HG03469 (cell line): ENCODE results near the gene NDST4.
"Not testable (repeated sequence)": the region's sequence is repeated elsewhere in the genome, so short reads cannot be mapped to it uniquely, and the experiment has no call there.

Experiments
- ATAC-seq: cut with Tn5 transposase; IDR thresholded peaks from one replicate; pipeline ENCODE4 v1.9.1; 2021; ENCODE audit warnings: mild to moderate bottlenecking, moderate library complexity, moderate number of reproducible peaks; ENCODE audit not compliant: unreplicated experiment

The NDST4 gene

DNA sequence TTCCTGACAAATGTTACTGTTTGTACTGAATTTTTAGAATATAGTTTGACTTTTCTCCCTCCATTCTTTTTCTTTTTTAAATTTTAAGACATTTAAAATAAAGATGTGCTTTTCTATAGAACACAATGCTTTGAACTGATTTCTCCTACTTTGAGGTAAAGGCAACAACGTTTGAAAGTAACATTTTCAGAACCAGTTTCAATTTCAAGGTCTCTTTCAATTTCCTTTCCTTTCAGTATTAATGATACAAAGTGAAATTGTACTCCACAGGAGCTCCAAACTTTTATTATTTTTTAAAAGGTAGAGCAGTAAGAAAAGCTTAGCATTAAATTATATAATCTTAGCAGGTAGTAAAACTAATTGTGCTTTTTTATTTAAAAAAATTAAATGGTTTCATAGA, 54.9 kb downstream of the NDST4 start:
- ATAC-seq: no peak

DNA sequence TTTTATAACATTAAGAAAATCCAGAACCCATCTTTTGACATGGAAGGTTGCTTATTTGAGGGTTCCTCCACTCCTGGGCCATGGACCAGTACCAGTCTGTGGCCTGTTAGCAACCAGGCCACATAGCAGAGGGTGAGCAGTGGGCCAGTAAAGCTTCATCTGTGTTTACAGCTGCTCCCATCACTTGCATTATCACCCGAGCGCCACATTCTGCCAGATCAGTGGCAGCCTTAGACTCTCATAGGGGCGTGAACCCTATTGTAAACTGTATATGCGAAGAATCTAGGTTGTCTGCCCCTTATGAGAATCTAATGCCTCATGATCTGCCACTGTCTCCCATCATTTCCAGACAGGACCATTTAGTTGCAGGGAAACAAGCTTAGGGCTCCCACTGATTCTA, 58.6 kb downstream of the NDST4 start:
- ATAC-seq: no peak

GRCh38 chr4:115053313-115053712, 60.1 kb downstream of the NDST4 start:
- ATAC-seq: no peak

DNA sequence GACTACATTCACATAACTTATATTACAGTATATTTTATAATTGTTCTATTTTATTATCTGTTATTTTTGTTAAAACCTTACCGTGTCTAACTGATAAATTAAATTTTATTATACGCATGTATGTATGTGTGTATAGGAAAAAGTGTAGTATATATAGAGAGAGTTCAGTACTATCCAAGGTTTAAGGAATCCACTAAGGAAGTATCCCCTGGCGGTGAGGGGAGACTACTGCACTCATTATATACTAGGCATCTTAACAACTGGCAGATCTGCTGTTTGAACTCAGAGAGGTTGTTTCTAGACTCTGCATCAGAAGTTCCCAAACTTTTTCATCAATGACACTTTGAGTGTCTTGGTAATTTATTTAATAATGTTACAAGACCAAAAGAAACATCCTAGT, 70.9 kb downstream of the NDST4 start:
- ATAC-seq: no peak

DNA sequence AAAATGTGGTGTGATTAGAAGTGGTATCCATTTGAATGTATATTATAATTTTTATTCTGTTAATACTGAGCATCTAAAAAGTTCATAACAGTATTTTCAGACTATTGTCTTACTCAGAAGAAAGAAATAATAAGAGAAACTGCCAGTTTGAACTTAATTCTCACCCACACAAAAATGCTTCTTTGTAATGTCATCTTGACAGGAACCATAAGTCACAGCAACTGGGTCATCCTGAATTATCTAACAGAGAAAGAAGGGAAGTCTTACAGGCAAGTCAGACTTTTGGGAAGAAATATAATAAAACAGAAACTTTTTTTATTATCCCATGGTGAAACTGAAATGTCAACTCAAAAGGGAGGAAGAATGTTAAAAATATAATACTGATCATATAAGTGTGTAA, 83.1 kb downstream of the NDST4 start:
- ATAC-seq: no peak

- ATAC-seq: no peak
Observed at GRCh38 chr4:115028682-115029410, 84.6 kb downstream of the NDST4 start.

GRCh38 chr4:114999880-115000279, 113.5 kb downstream of the NDST4 start:
- ATAC-seq: no peak

DNA sequence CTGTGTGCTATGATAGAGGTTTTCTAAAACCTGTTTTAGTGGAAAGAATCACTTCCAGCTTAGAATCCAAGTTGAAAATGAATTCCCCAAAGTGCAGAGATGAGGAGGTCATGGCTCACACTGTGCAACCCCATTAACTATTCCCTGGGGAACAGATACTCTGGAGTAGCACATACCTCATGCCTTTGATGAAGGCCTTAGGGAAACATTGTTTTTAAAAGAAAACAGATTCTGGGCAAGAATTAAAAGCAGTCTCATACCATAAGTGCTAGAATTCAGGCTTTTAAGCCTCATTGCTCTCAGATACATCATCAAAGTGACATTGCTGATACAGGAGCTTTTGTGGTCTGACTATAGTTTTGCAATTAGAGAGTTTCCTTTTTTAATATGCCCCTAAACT, 115.1 kb downstream of the NDST4 start:
- no peak for ATAC-seq

DNA sequence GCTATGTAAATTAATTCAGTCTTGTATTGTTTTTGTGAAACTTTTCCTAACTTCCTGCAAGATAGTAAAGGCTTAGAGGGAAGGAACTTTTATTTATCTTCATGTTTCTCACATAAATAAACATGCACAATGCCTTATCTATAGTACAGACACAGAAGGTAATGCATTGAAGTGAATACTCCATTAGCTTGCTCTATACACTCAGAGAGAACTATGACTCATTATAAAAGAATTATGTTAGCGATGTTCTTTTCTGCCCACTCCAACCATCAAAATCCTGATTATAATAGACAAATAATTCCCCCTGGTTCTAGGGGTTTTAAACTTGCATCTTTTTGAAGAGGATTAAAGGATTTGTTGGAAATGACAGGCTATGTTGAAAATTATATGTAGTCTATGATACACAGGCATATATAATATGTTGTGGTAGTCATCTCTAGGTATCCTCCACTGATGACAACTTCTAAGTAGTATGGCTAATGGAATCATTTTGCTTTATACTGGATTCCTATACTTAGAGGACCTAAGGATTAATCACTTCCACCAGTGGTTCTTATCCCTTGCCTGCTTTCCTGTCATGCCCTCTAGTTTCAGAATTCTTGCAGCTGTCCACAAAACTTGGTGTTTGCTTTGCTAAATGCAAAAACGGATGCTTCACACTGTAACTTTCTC, 115.7 kb downstream of the NDST4 start:
- ATAC-seq: no peak

DNA sequence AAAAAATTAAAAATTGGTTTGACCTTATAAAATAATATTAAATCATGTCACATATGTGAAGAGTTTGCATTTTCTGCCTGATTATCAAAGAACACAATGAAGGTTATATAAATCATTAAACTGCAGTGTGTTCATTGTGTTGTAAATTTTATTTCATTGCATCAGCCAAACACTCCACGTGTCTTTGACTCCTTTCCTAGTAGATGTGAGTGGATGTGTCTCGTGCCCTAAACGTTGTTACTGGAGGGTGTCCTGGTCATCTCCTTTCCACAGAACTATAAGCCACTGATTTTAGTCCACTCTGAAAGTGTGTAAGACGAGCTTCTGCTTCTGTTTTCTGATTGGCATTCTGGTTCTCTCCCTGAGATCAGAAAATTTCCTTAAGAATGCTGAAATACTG, 127.3 kb downstream of the NDST4 start:
- ATAC-seq: no peak

DNA sequence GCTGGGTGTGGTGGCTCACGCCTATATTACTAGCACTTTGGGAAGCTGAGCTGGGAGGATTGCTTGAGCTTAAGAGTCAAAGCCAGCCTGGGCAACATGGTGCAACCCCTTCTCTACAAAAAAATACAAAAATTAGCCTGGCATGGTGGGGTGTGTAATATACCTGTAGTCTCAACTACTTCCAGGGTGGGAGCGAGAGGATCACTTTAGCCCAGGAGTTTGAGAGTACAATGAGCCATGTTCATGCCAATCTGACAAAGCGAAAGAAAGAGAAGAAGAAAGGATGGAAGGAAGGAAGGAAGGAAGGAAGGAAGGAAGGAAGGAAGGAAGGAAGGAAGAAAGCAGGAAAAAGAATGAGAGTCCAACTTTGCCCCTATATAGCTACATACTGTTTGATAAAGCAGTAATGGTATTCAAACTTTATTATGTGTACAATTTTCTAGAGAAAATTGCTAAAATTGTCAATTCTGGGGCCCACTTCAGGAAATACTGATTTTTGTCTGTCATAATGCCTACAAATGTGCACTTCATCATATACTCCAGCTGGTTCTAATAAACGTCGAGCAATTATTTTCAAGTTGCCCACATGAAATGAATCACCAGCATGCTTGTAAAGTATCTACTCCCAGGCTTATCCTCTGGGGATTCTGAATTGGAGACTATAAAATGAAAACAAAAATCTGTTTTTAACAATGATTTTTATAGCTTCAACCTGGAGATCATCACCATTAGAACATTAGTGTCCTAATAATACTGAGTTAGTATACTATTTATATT, 132.3 kb downstream of the NDST4 start:
- no peak for ATAC-seq

- ATAC-seq: not testable (repeated sequence)
Observed at GRCh38 chr4:114980399-114980798, 133.0 kb downstream of the NDST4 start.

DNA sequence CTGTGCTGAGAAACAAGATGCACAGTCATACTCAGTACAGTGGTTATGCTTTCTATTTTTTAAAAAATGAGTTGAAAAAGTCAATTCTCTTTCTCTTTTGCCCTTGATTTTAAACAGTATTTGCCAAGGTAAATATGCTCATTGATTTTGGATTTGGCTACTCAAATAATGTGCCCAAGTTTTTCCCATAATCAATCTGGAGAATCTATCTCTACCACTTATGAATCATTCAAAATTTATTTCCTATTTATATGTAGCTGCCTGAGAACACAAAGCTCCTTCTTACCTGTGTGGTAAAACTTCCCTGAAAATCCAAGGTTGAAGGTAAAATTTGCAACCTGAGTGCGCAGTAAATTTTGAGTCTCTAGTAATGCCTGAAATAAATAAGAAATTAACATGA, 136.5 kb downstream of the NDST4 start:
- no peak for ATAC-seq

- no peak for ATAC-seq
Observed at GRCh38 chr4:114964026-114964425, 149.4 kb downstream of the NDST4 start.

DNA sequence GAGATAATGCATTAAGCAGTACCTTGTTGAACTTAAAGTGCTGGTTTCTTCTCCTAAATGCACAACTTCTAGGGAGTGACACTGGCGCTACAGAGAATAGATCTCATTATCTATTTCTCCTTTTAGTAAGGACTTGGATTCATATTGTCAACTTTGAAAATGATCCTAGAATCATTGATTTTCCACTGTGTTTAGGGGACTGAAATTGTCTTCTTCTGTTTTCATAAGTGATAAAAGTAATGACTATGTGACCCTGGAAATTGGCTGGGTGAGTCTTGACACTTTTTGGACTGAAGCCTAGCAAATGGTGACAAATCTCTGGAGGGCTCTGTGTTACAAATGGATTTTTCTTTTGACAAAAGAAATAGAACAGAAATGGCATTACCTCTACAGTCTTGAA, 167.8 kb downstream of the NDST4 start:
- ATAC-seq: no peak

DNA sequence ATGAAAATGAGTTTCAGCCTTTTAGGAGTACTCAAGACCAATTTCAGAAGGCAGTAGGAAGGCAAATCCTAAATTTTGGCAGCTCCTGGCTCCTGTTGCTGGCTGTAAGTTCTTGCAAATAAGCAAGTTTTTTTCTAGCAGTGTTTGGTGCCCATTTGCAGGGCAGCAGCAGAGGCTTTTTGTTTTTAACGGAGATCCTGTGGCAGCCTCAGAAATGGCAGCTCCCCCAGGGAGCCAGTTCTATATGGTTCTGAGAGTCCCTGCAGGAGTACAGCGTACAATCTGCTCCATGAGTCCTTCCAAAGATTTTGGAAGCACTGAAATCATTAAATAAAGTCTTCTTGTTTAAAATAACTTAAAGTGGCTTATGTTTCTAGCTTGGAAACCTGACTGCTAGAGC, 171.9 kb downstream of the NDST4 start:
- ATAC-seq: no peak

DNA sequence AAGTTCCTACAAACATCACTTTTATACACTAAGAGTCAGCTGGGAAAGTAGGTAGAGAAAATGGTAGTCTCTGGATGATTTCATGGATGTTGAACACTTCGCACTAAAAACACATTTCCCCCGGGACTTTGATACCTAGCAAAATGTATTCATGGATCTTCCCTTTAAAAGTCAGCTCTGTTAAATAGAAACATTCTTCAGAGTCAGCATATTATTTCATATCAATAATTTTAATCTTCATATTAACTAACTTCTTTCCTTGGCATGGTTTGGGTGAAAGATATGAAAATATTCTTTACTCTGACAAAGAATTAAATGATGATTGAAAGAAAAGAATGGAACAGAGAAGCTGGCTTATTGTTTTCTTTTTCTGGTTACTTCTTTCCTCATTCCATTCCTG, 185.5 kb downstream of the NDST4 start:
- no peak for ATAC-seq

GRCh38 chr4:114926583-114926982, 186.8 kb downstream of the NDST4 start:
- no peak for ATAC-seq

- no peak for ATAC-seq
Observed at GRCh38 chr4:114924311-114924710, 189.1 kb downstream of the NDST4 start.

DNA sequence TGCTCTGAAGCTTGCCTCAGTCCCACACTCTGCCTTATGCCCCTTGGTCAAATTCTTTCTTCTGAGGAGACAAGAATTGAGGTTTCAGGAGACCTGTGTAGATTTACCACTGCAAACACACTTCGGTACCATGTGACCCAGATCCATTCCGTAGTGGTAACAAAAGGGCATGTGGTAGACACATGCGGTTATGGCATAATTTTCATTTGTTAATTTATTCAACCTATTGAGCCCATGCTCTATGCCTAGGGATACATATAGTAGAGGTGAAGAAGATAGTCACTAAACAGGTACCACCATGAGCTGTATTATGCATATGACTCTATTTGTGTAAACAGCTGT, 190.9 kb downstream of the NDST4 start:
- ATAC-seq: no peak

DNA sequence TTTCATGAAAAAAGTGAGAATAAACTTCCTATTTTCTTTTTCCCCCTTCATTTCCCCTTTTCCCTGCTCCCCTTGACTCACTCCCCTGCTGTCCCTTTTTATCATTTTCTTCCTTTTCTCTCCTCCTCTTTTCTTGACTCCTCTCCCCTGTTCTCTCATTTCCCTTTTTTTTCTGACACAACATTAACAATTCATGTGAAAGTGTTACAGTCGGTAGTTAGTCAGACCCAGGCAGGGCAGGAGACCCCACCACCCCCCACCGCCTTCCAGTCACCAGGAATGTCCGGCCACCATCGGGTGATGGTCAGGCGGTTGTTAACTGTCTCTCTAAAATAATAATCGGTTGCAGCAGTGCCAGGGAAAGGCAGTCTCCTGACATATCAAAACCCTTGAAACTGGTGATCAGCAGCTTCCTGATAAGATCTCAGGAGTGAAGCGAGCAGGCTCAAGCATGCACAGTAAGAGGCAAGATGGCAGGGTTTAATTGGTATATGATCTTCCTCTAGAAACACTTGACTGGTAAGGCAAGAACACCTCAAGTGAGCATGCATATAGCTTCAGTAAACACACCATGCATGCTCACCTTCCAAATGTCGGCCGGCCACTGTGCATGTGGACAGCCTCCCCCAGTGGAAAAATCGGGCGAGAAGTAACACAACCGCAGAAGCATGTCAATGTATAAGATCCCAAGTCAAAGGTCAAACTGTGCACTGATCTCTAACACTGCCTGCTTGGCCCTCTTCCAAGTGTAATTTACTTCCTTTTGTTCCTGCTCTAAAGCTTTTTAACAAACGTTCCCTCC, 191.4 kb downstream of the NDST4 start:
- ATAC-seq: no peak
